ENCODE results near the gene COL7A1. TPM values are rescaled to one million over a fixed set of nuclear protein-coding genes. Genes with fewer than 3 reads are reported as not detected.

Gene COL7A1
- total and polyA plus RNA-seq, 2 of the 13 experiments (the other 11 are each of a cell fraction or from before 2014, with no cell fraction given), result 2.7 to 11.7 TPM

DNA sequence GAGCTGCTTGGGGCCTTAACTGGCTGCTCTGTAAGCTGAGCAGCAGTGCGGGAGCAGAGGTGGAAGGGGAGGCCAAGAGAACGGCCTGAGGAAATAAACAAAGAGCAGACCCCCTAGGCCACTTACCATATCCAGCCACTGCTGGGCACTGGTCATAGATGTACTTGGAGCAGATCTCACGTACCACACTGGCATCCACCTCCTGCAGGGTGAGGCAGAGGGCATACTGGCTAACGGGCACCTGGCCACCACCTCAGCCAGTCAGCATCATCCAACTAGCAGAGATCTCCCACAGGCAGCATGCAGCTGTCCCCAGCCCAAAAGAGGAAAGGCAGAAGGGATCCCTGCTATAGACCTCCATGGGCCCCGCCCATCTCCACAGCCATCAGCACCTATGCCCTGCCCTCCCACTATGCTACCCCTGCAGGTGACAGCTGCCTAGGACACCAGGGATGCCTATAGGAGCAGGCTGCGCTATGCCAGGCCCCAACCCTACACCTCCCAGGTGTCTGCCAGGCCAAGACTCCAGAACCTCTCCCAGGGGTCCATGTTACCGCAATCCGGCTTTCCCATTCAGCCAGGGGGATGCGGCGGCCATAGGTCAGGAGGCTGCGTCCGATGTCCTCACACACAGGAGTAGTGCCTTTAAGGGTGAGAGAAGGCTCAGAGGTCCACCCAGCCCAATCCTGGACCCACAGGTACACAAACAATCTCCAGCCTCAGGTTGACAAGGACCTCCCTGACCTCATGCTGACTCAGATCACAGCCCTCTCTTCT lies 4.6 kb upstream of the COL7A1 start:
- no peak overlapping the region for H2AFZ ChIP-seq (ENCODE audit: low read length)
- H3K27ac ChIP-seq (ENCODE audit: extremely low read length, insufficient read depth, low read length), result no peak overlapping the region
- no TSS peak for BruUV-seq (replicated peaks)
- CTCF ChIA-PET (ENCODE audit: low intra/inter-chr PET ratio, low total read pairs), result no interaction called here
- POLR2A ChIA-PET, result interaction anchor here (1.5 to 3.3 kb wide), 2 partner anchors 10 to 36 kb away, joined by 5 to 11 read pairs; partner anchors contain the start of genes SLC26A6 and UQCRC1
- no peak for FAIRE-seq
- no peak for ATAC-seq
- H3K4me1 ChIP-seq (ENCODE audit: insufficient read depth, low read length), result peaks cover 39% of the 10 kb centered on the region
- no peak overlapping the region for H3K4me3 ChIP-seq (replicated peaks in 1 of 3; ENCODE audit: insufficient read depth in 1 of 3, low read depth in 2 of 3, low read length in 3 of 3)
- H3K27me3 ChIP-seq (ENCODE audit: control insufficient read depth in 1 of 2, insufficient read depth in 2 of 2, low read length in 2 of 2), result no peaks in the 10 kb centered on the region
- peaks cover 43 to 68% of the 10 kb centered on the region in 2 experiments for H3K36me3 ChIP-seq (replicated peaks in 1 of 2; ENCODE audit: control insufficient read depth in 1 of 2, insufficient read depth in 2 of 2, low read length in 2 of 2)
- no peaks in the 10 kb centered on the region for H3K79me2 ChIP-seq (ENCODE audit: insufficient read depth, low read length)
- H3K9ac ChIP-seq (ENCODE audit: insufficient read depth, low read depth, low read length), result no peak overlapping the region
- H4K20me1 ChIP-seq (ENCODE audit: insufficient read depth, low read length), result peaks cover 14% of the 10 kb centered on the region; the same call in 1 of the 2 replicates
- no peak for DNase-seq (ENCODE audit: low spot score)
- no peak overlapping the region for H3K4me2 ChIP-seq (ENCODE audit: low read depth, low read length)
- in situ Hi-C loops (cut with HindIII; ENCODE audit: extremely low pct_ligation_motif_present, low pct_unique_long_range_greater_than_20kb), result no loop called here
- 96% methylated on average over 8 of the region's 12 CpGs for WGBS (ENCODE audit: low lambda C conversion rate)
- no peaks in the 10 kb centered on the region for H3K9me3 ChIP-seq (ENCODE audit: low read length)
- intact Hi-C loops (cut with micrococcal nuclease; ENCODE audit: unreplicated experiment), result no loop called here
- no peak for TF ChIP-seq MNT (IDR thresholded peaks at IDR 0.05)
- TF ChIP-seq MYNN (CRISPR knock-in tag; IDR thresholded peaks at IDR 0.05; ENCODE audit: low read depth), result no peak
- TF ChIP-seq ZBTB7B (CRISPR knock-in tag; IDR thresholded peaks at IDR 0.05), result no peak
- no peak for TF ChIP-seq MEF2D (CRISPR knock-in tag; IDR thresholded peaks at IDR 0.05)
- TF ChIP-seq SRSF1 (optimal IDR thresholded peaks at IDR 0.05; ENCODE audit: low read depth, low read length), result no peak
- TF ChIP-seq ZNF468 (CRISPR knock-in tag; IDR thresholded peaks at IDR 0.05), result no peak
- TF ChIP-seq RELA (CRISPR knock-in tag; IDR thresholded peaks at IDR 0.05), result no peak
- TF ChIP-seq GATAD1 (CRISPR knock-in tag; IDR thresholded peaks at IDR 0.05), result no peak
- TF ChIP-seq, protein P1, sequence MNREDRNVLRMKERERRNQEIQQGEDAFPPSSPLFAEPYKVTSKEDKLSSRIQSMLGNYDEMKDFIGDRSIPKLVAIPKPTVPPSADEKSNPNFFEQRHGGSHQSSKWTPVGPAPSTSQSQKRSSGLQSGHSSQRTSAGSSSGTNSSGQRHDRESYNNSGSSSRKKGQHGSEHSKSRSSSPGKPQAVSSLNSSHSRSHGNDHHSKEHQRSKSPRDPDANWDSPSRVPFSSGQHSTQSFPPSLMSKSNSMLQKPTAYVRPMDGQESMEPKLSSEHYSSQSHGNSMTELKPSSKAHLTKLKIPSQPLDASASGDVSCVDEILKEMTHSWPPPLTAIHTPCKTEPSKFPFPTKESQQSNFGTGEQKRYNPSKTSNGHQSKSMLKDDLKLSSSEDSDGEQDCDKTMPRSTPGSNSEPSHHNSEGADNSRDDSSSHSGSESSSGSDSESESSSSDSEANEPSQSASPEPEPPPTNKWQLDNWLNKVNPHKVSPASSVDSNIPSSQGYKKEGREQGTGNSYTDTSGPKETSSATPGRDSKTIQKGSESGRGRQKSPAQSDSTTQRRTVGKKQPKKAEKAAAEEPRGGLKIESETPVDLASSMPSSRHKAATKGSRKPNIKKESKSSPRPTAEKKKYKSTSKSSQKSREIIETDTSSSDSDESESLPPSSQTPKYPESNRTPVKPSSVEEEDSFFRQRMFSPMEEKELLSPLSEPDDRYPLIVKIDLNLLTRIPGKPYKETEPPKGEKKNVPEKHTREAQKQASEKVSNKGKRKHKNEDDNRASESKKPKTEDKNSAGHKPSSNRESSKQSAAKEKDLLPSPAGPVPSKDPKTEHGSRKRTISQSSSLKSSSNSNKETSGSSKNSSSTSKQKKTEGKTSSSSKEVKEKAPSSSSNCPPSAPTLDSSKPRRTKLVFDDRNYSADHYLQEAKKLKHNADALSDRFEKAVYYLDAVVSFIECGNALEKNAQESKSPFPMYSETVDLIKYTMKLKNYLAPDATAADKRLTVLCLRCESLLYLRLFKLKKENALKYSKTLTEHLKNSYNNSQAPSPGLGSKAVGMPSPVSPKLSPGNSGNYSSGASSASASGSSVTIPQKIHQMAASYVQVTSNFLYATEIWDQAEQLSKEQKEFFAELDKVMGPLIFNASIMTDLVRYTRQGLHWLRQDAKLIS (CRISPR knock-in tag; IDR thresholded peaks at IDR 0.05), result no peak
- no peak for TF ChIP-seq ZNF143 (CRISPR knock-in tag; IDR thresholded peaks at IDR 0.05)
- TF ChIP-seq HBP1 (CRISPR knock-in tag; IDR thresholded peaks at IDR 0.05; ENCODE audit: low read depth), result no peak
- TF ChIP-seq ZNF589 (CRISPR knock-in tag; conservative IDR thresholded peaks at IDR 0.05), result no peak
- no peak for TF ChIP-seq SUZ12 (IDR thresholded peaks at IDR 0.05; ENCODE audit: low read depth, low read length)
- TF ChIP-seq ZNF724P (CRISPR knock-in tag; IDR thresholded peaks at IDR 0.05; ENCODE audit: borderline replicate concordance), result no peak
- TF ChIP-seq ZNF720 (CRISPR knock-in tag; IDR thresholded peaks at IDR 0.05), result no peak
- TF ChIP-seq RARA (CRISPR knock-in tag; IDR thresholded peaks at IDR 0.05), result no peak
- no peak for TF ChIP-seq ZNF746 (CRISPR knock-in tag; IDR thresholded peaks at IDR 0.05)
- TF ChIP-seq ZNF317 (CRISPR knock-in tag; IDR thresholded peaks at IDR 0.05), result no peak

Data from HepG2 (cell line).